Measurements from ENCODE around the gene ANKFN1. TPM values are rescaled to one million over a fixed set of nuclear protein-coding genes. Genes with fewer than 3 reads are reported as not detected.

ANKFN1 gene
- total and polyA plus RNA-seq, 11 donors = not detected

DNA sequence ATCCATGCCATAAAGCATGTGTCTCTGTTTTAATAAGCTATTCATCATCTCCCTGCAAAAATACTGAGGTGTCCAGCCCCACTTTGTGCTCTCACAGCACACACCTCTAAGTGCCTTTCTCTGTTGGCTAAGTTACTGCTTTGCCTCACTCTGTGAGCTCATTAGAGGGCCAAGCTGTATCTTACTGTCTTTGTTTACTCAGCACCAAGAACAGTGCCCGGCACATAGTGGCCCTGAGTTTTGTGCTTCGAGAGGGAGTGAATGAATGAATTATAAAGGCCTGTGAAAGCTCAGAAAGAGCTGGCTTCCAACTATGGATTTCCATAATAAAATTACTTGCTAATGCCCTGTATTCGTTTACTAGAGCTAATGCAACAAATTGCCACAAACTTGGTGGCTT lies 390.0 kb downstream of the ANKFN1 start:
- H3K4me3 ChIP-seq = no peak overlapping the region
- peaks cover 0 to 20% (median 0%) of the 10 kb centered on the region in 9 donors for H3K27me3 ChIP-seq
- no peaks in the 10 kb centered on the region for H3K9me3 ChIP-seq
- H3K36me3 ChIP-seq = no peaks in the 10 kb centered on the region
- no peak for ATAC-seq
- intact Hi-C loops (cut with DNase I) = no loop called here
- DNase-seq = no peak
- no peak overlapping the region for H3K27ac ChIP-seq
- H3K4me1 ChIP-seq = no peaks in the 10 kb centered on the region
- WGBS, 4 donors = 49 to 63% (median 54%) methylated on average over 3 of the region's 3 CpGs
- TF ChIP-seq, protein P1, sequence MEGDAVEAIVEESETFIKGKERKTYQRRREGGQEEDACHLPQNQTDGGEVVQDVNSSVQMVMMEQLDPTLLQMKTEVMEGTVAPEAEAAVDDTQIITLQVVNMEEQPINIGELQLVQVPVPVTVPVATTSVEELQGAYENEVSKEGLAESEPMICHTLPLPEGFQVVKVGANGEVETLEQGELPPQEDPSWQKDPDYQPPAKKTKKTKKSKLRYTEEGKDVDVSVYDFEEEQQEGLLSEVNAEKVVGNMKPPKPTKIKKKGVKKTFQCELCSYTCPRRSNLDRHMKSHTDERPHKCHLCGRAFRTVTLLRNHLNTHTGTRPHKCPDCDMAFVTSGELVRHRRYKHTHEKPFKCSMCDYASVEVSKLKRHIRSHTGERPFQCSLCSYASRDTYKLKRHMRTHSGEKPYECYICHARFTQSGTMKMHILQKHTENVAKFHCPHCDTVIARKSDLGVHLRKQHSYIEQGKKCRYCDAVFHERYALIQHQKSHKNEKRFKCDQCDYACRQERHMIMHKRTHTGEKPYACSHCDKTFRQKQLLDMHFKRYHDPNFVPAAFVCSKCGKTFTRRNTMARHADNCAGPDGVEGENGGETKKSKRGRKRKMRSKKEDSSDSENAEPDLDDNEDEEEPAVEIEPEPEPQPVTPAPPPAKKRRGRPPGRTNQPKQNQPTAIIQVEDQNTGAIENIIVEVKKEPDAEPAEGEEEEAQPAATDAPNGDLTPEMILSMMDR (IDR thresholded peaks at IDR 0.05) = no peak
- TF ChIP-seq POLR2A (IDR thresholded peaks at IDR 0.05) = no peak

DNA sequence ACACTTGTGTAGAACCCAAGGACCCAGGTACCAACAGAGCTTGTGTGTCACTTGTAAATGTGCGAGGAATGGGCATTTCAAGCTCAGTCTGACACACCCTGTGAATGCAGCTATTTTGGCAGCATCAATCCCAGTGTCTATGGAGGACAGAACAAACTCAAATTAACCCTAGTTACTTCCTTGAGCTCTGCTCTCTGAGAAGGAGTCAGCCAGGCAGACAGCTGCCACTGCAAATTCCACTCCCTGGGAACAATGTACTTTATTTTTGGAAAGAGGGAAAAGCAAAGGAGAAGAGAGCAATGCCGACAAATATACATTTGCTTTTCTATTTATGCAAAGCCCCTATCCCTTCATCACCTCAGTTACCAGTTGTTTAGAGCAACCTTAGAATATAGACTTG lies 391.8 kb downstream of the ANKFN1 start:
- TF ChIP-seq, protein P1 (IDR thresholded peaks at IDR 0.05) = no peak
- TF ChIP-seq POLR2A (IDR thresholded peaks at IDR 0.05) = no peak
- Histone ChIP-seq H3K36me3 (no peaks in the 10 kb centered on the region), H3K27ac (no peak overlapping the region), H3K4me1 (no peaks in the 10 kb centered on the region), H3K4me3 (no peak overlapping the region), H3K27me3 (peaks cover 0 to 14% (median 0%) of the 10 kb centered on the region in 9 donors), H3K9me3 (peaks cover 0 to 2% (median 0%) of the 10 kb centered on the region in 12 donors)
- DNase-seq (no peak), ATAC-seq (no peak)
- intact Hi-C loops (cut with DNase I) = no loop called here
- WGBS, 4 donors = 38 to 42% (median 40%) methylated on average over 2 of the region's 2 CpGs

DNA sequence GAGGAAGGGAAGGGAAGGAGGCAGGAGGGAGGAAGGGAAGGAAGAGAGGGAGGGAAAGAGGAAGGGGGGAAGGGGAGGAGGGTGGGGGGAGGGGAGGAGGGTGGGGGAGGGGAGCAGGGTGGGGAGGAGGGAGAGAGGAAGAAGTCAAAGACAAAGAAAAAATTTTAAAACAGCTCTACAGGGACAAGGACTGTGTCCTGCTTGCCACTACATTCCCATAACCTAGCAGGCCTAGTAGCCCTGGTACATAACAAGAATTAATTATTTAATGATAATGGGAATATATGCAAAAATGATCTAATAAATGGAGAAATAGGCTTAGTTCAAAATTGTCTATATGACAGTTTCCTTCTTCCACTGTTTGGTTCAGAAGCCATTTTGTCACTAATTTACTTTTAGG lies 392.7 kb downstream of the ANKFN1 start:
- peaks cover 0 to 2% (median 0%) of the 10 kb centered on the region in 12 donors for H3K9me3 ChIP-seq
- H3K27ac ChIP-seq = no peak overlapping the region
- TF ChIP-seq, protein P1 (IDR thresholded peaks at IDR 0.05) = no peak
- no peak for TF ChIP-seq POLR2A (IDR thresholded peaks at IDR 0.05)
- peaks cover 0 to 13% (median 0%) of the 10 kb centered on the region in 9 donors for H3K27me3 ChIP-seq
- ATAC-seq (no peak), DNase-seq (no peak)
- no peaks in the 10 kb centered on the region for H3K36me3 ChIP-seq
- intact Hi-C loops (cut with DNase I) = no loop called here
- H3K4me3 ChIP-seq = no peak overlapping the region
- no peaks in the 10 kb centered on the region for H3K4me1 ChIP-seq

DNA sequence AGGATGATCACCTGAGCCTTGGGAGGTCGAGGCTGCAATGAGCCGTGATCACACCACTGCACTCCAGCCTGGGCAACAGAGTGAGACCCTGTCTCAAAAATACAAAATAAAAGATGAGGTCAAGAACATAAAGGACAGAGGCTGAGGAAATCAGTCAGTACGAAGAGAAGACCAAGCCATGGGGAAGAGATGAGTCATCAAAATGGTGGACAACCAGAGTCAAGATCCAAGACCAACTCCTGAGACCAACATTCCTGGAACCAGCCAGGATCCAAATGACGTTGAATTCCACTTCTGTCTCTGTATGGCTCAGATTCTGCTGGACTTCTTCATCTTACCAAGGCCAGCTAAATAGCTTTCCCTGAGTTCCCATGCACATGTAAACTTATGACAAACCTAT lies 395.4 kb downstream of the ANKFN1 start:
- no peak for DNase-seq

More for the DNA sequence above, 395.4 kb downstream of the ANKFN1 start:
- peaks cover 0 to 8% (median 0%) of the 10 kb centered on the region in 12 donors for H3K9me3 ChIP-seq
- intact Hi-C loops (cut with DNase I) = no loop called here
- H3K4me3 ChIP-seq = no peak overlapping the region
- no peak for ATAC-seq
- WGBS, 4 donors = 82 to 87% (median 86%) methylated on average over 4 of the region's 4 CpGs
- H3K4me1 ChIP-seq = no peaks in the 10 kb centered on the region
- TF ChIP-seq, protein P1 (IDR thresholded peaks at IDR 0.05) = no peak
- no peak for TF ChIP-seq POLR2A (IDR thresholded peaks at IDR 0.05)
- peaks cover 0 to 12% (median 0%) of the 10 kb centered on the region in 9 donors for H3K27me3 ChIP-seq
- H3K36me3 ChIP-seq = no peaks in the 10 kb centered on the region
- H3K27ac ChIP-seq = no peak overlapping the region
